Effector CD8-positive, alpha-beta T cell (primary cell): ENCODE measurements around the gene FYN.

Source experiments
- DNase-seq: peaks from one replicate; lab custom pipeline; 2025; lab: John Stamatoyannopoulos, UW

The FYN gene

GRCh38 chr6:111831408-111831807, 41.8 kb downstream of the FYN start:
- DNase-seq: no peak

GRCh38 chr6:111829998-111830397, 43.3 kb downstream of the FYN start:
- DNase-seq: no peak

- DNase-seq: no peak
Measured at GRCh38 chr6:111829581-111829980, 43.7 kb downstream of the FYN start.

DNA sequence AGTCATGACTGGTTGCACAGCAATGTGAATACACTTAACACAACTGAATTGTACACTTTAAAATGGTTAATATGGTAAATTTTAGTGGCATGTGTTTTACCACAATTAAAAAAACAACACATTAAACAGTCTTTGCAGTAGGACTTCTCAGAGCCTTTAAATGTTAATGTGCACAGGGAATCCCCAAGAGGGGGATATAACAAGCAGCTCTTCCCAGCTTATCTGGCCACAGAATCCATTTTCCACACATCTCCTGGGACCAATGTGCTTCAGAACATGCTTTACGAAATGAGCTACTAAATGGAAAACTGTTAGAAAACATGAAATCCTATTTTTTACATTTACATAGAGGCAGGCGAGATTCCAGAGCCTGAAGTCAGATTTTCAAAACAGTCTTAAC, 44.4 kb downstream of the FYN start:
- DNase-seq: no peak

GRCh38 chr6:111825439-111826086, 47.7 kb downstream of the FYN start:
- no peak for DNase-seq

DNA sequence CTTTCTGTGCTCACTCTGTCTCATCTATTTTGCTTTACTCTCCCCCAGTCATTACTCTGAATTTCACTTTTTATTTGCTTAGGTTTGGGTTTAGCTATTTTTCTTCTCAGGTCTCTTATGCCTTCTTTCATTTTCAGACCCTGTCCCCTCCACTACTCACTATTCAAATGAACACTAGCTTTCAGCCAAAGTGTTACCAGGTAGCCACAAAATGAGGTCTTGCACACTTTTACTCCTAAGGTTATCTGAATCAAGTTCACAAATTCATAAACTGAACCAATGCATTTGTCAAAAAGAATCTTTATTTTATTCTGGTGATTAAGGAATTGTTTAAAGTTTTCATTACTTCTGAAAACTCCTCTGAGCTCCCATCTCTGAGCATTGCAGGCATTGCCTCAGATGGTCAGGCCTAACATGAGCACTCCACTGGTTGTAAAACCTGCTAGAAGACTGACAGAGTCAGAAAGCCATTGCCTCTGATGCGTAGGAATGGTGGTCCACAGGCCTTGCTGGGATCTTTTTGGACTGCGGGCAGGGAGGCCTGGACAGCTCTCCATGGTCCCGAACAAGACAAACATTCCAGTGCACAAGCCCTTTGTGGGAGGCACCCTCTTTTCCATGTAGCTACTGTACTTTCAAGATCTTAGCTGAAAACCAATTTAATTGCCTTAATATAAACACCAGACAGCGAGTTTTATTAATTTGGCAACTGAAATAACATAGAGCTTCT, 48.5 kb downstream of the FYN start:
- DNase-seq: no peak

DNA sequence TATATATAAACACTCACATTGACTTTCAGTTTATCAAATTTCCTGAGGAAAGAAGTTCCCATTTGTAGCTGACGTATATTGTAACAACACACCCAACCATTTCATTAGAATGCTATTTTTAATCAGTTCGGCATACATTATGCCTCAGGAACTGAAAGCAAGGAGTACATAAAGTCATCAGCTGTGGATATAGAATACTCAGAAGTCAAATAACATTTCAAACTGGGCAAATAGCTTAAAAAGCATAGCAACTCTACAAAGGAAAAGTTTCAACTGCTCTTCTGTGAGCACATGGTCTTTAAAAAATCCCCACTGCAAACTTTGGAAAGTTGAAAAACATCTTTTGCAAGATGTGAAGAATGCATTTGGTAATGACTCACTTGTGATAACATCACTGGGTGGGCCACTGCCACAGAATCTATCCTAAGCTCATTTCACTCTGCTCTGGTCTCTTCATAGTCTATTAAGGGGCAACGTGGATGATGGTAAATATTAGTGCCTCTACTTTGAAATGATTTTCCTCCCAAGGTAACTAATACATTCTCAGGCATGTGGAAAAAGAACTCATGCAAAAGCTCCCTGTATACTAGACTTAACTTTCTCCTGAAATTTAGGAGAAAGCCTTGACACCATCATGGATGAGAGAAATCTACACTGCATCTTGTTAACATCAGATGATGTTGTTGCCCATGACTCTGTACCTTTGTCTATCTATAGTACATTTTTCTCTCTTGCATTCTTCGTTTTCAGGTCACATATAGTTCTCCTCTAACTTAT, 49.2 kb downstream of the FYN start:
- DNase-seq: no peak

- DNase-seq: no peak
Measured at GRCh38 chr6:111823012-111823411, 50.2 kb downstream of the FYN start.

DNA sequence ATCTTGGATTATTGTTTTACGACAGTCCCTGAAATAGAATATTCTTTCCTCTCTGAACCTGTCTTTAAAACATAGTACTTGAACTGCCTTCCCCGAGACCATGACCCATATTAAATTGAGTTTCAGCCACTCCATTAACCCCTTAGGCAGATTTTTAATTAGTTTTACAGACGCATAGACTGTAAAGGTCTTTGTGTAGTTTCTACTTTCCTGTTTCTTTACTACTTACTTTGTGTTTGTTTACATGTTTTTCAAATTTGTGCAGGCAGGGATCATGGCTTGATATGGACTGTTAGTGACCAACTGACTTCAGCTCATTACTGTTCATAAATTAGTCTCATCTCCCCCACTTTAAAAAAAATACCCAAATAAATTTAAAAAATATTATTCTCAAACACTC, 53.8 kb downstream of the FYN start:
- no peak for DNase-seq

DNA sequence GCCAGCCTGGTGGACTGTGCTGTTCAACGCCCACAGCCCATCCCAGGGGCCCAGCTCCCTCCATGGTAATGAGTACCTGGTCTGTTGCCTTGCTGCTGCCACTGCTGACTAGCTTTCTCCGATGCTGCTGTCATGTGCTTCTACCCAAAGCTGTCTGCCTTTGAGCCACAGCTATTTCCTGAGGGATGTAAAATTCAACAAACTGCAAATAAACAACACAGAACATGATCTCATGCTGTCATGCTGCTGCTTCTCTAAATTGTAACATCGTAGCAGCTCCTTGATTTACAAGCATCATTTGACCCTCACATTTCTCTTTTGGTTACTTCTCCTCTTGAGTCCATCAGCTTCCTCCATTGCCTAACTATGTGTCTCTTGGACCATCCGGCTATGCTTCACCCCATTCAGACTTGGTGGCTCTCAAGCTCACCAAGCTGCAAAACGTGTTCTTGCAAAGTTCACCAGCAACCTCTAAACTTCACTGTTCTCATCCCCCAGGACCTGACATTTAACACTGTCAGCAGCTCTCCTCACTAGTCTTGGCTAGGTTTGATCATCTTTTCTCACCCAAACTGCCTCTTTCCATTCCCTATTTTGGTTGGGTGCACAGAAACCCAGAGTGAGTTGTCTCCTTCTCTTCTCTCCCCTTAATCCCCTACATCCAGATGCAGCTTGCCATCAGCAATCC, 54.6 kb downstream of the FYN start:
- no peak for DNase-seq

DNA sequence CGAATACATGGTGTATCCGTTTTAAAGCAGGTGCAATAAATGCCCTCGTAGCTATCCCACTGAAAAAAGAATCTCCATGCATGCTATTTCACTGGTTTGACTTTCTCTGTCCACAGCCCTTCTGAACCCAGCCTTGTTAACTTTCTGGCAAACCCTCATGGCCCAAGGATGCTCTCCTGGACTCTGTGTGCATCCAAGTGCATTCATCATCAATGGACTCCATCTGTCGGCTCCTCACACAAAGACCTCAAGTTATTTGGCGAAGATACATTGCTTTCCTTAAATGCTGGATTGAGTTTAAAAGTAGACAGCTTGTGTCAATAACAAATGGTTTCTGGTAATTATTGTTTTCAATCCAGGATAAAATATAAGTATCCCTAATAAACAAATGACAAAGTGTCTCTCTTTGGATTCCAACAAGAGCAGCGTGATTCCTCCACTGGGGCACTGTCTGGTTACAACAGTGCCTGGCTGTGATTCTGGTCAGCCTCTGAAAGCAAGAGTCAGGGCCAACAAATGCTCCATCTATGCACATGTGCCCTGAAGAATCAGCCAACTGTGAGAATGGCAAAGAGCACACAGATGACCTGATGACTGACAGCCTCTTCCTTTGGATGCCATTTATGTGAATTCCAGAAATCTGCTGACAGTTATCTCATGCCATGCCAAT, 55.7 kb downstream of the FYN start:
- DNase-seq: no peak

DNA sequence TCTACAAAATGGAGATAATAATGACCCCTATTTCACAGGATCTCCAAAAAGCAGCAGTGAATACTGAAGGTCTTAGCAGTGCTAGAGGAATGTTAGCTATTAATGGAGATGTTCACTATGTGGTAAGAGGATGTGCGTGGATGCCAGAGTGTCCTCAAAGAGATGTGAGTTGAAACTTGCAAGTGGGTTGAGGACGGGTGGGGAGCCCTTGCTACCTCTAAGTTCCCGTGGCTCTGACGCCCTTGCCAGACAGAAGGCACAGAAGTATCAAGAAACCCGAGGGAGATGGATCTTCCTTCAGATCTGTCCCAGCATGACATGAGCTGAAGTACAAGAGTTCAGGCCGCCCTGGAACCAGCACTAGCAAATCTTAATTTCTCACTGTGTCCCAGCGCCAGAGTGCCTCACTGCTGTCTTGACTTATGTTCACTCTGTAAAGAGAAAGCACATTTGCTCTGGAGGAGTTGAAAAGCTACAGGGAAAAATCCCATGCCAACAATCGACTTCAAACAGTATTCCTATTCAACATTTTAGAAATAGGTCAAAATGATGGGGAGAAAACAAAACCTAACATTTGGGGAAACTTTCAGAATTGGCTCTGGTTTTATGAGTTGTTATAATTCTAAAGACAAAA, 59.5 kb downstream of the FYN start:
- no peak for DNase-seq

DNA sequence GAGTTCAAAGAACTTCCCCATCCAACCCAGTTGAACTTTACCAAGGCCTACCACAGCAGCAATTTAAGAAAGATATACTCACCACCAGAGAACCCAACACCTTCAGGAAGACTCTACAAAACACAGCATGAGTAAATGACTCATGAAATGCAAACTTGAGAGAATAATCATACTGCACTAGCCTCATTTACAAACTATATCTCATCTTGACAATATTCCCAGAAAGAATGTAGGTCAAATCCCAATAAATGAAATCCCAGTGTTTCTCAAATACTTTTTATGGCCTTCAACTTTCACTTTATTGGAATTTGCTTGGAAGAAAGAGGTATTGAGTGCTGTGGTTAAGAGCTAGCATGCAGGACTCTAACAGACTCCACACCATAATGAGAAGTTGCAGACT, 60.0 kb downstream of the FYN start:
- DNase-seq: no peak

DNA sequence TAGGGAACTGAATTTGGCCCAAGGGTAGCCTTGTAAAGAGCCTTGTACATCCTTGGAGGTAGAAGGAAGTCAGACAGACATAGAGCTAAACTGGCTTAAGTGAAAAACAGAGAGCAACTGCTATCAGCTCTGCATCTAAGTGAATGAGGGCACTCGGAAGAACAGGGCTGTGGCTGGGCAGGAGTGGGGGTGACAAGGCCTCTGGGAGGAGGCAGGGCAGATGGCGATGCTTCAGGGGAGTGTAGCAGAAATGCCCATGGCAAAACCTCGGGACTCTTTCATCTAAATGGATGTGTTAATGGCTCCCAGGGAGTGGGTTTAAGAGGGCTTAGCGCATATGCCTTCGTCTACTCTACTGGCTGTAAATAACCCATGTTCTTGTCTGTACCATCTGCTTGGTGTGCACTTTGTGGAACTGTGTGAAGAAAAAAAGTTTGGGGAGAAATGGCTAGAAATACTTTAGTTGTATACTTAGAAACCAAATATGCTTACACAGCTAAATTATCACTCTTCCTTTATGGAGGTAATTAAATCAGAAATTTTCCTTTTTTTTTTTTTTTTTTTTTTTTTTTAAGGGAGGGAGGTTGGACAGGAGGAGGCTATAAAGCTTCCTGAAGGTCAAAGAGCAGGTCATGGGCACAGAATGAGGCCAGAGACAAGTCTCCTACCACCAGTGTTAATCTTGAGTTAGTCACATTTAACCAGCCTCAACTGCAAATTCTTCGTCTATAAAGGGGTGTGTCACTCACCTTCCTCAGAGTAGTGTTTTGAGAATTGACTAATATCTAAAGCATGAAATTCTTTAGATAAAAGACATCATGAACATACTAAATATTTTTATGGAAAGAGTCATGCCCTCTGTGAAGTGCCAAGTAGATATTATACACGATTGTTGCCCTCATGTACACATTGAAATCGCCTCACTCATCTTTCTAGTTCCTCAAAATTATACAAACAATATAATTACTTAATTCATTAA, 60.9 kb downstream of the FYN start:
- DNase-seq: no peak

DNA sequence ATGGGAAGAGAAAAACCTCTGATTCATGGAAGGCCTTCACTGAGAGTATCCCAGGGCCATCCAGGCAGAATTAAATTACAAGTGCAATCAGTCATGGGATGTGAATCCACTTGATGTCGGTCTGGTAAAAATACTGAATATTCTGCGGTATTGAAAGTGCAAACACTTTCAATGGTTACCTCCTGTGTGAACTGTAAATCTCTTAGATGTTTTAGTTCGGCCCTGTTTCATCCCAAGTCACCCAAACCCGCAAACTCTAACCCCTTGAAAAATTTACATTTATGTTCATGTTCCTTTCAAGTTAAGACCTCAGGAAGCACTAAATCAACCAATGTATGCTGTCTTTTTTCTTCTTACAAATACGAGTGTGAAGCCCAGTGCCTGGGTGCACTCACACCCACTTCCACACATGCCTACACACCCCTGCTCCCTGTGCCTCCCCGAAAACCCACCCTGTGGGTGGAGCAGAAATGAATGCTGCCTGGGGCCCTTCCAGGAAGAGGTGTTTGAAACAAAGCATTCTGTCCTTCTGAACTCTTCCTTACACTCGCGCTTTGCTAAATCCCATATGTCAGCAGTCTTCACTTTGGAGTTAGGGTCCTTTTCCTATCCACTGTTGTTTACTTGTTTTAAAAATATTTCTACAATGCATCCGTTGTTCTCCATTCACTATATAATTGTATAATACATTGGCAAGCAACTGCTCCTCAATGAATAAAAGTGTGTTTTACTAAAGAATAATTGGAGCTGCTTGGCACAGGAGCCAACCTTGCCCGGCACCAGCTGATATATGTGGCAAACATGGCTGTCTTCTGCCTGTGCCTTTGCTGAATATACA, 62.7 kb downstream of the FYN start:
- DNase-seq: no peak

DNA sequence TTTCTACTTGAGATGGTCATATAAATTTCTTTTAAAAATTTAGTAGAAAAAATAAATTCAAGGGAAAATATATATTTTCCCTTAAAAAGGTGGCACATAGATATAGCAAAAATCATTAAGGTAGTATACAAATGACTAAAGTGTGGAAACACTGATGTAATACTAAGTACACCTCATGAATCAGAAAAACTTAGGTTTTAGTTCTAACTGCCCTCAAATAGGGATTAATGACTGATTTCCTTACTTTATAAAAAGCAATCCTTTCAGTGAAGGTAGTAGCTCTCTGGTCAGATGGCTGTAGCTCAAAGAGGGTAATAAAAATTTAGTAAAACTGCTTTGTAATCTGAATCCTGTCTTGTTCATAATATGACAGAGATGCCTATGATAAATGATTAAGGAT, 63.5 kb downstream of the FYN start:
- DNase-seq: no peak

GRCh38 chr6:111809264-111809663, 64.0 kb downstream of the FYN start:
- no peak for DNase-seq

- DNase-seq: no peak
Measured at GRCh38 chr6:111808493-111808892, 64.8 kb downstream of the FYN start.
